AG04450 (cell line): Measurements from ENCODE around the gene FRMD4A. TPM values are rescaled to one million over a fixed set of nuclear protein-coding genes. Genes with fewer than 3 reads are reported as not detected.

Experiments
- CTCF ChIA-PET: fragments of 300-600, 350-600 bp; formaldehyde crosslinking; extraction: SDS; loops from one replicate; lab custom pipeline; 2022; ENCODE audit warnings: antibody characterized with exemption, inconsistent platforms; lab: Charles Lee
- POLR2A ChIA-PET: fragments of 350-600 bp; formaldehyde crosslinking; extraction: SDS; loops from one replicate; lab custom pipeline; 2021; ENCODE audit warnings: antibody characterized with exemption, inconsistent platforms; lab: Yijun Ruan, JAX
- DNase-seq: peaks from one replicate; pipeline ENCODE4 v3.0.0-alpha.2; 2011; ENCODE audit warnings: low read depth, low spot score
- H3K27ac ChIP-seq: one replicate; pipeline ENCODE4 v1.5.1; 2012; ENCODE audit warnings: low read depth, low read length, control low read depth
- H3K27me3 ChIP-seq: one replicate; pipeline ENCODE4 v1.6.0; 2012; ENCODE audit warnings: low read length; ENCODE audit not compliant: control insufficient read depth, insufficient read depth
- H3K4me3 ChIP-seq: 2 replicates; pipeline ENCODE4 v1.5.1; 2011; ENCODE audit warnings: mild to moderate bottlenecking, low read depth, low read length, control low read depth
- H3K9me3 ChIP-seq: 2 replicates; pipeline ENCODE4 v1.5.1; 2012; ENCODE audit warnings: low read length; ENCODE audit not compliant: control insufficient read depth, insufficient read depth
- CTCF ChIP-seq: IDR thresholded peaks from 2 replicates; pipeline ENCODE4 v1.5.1; 2011; ENCODE audit warnings: low read depth, low read length, control low read depth, inconsistent platforms
- polyA plus RNA-seq: library from polyadenylated mRNA; depleted of rRNA; stranded (reverse); fragments of >200 nt; gene quantifications from 2 replicates; pipeline ENCODE4 v1.2.3, GENCODE V29; 2011

The FRMD4A gene
- polyA plus RNA-seq, 1 experiment: 45.7 TPM

- Histone ChIP-seq H3K4me3 (no peak overlapping the region), H3K27ac (no peak overlapping the region), H3K27me3 (peaks cover 53% of the 10 kb centered on the region), H3K9me3 (no peaks in the 10 kb centered on the region)
- TF ChIP-seq CTCF: no peak
- DNase-seq: no peak
- CTCF ChIA-PET: interaction anchor here (1.2 kb wide), 1 partner anchor 9 kb away, joined by 3 read pairs; no protein-coding TSS in a partner anchor
- POLR2A ChIA-PET: no interaction called here
Measured at GRCh38 chr10:14333606-14334005, 2.9 kb upstream of the FRMD4A start.

GRCh38 chr10:14332903-14333302 lies 2.2 kb upstream of the FRMD4A start:
- no peak for DNase-seq
- H3K27me3 ChIP-seq: peaks cover 52% of the 10 kb centered on the region
- TF ChIP-seq CTCF: no peak
- POLR2A ChIA-PET: no interaction called here
- CTCF ChIA-PET: interaction anchor here (1.2 kb wide), 1 partner anchor 9 kb away, joined by 3 read pairs; no protein-coding TSS in a partner anchor
- no peaks in the 10 kb centered on the region for H3K9me3 ChIP-seq
- H3K4me3 ChIP-seq: no peak overlapping the region
- H3K27ac ChIP-seq: no peak overlapping the region

GRCh38 chr10:14329746-14330173 lies 964 bp downstream of the FRMD4A start:
- H3K27ac ChIP-seq: no peak overlapping the region
- POLR2A ChIA-PET: no interaction called here
- CTCF ChIA-PET: interaction anchor here (0.9 kb wide), 1 partner anchor 54 kb away, joined by 3 read pairs; no protein-coding TSS in a partner anchor
- no peak overlapping the region for H3K4me3 ChIP-seq
- no peak for TF ChIP-seq CTCF
- peaks cover 47% of the 10 kb centered on the region for H3K27me3 ChIP-seq
- no peak for DNase-seq
- H3K9me3 ChIP-seq: no peaks in the 10 kb centered on the region

- no peaks in the 10 kb centered on the region for H3K9me3 ChIP-seq
- ChIA-PET POLR2A (no interaction called here), CTCF (no interaction called here)
- no peak for DNase-seq
- H3K4me3 ChIP-seq: no peak overlapping the region
- TF ChIP-seq CTCF: no peak
- H3K27me3 ChIP-seq: peaks cover 42% of the 10 kb centered on the region
- no peak overlapping the region for H3K27ac ChIP-seq
Measured at GRCh38 chr10:14328881-14329672, 1.6 kb downstream of the FRMD4A start.

GRCh38 chr10:14327527-14327926 lies 3.2 kb downstream of the FRMD4A start:
- no peak overlapping the region for H3K27ac ChIP-seq
- no peaks in the 10 kb centered on the region for H3K9me3 ChIP-seq
- DNase-seq: no peak
- POLR2A ChIA-PET: no interaction called here
- peaks cover 37% of the 10 kb centered on the region for H3K27me3 ChIP-seq
- CTCF ChIA-PET: interaction anchor here (1.9 kb wide), 1 partner anchor 9 kb away, joined by 5 read pairs; no protein-coding TSS in a partner anchor
- TF ChIP-seq CTCF: no peak
- H3K4me3 ChIP-seq: no peak overlapping the region
